GM19351 (cell line): Measurements from ENCODE around the gene CCL18.
"Not testable (repeated sequence)": the region's sequence is repeated elsewhere in the genome, so short reads cannot be mapped to it uniquely, and the experiment has no call there.

Experiments
- ATAC-seq: cut with Tn5 transposase; IDR thresholded peaks from one replicate; pipeline ENCODE4 v1.9.1; 2021; ENCODE audit warnings: mild to moderate bottlenecking, moderate library complexity; ENCODE audit not compliant: unreplicated experiment

The CCL18 gene

DNA sequence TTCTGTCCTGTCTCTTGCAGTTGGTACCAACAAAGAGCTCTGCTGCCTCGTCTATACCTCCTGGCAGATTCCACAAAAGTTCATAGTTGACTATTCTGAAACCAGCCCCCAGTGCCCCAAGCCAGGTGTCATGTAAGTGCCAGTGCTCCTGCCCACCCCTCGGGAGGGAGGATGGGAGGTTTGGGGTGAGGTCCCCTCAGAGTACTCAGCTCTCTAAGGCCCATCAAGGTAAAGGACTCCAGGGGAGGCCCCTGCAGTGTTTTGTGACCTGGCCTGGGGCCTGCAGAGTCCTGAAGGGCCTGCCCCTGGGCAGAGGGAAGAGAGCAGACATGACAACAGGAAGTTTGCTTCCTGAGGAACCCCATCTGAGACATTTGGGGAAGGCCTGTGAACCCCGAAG lies 6.4 kb downstream of the CCL18 start:
- no peak for ATAC-seq

DNA sequence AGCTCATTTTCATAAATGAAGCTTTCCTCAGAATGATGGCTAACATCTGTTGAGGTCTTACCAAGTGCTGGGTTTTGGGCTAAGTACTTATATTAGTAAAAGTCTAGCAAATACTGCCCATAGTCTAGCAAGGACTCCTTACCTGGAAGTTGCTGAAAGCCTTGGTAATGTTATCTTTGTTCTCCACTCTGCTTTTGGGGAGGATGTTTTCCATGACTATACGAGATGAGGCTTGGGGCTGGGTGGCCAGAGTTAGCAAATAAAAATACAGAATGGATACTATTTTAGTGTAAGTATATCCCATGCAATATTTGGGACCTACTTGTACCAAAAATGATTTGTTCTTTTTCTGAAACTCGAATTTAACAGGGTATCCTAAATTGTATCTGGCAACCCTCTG lies 7.7 kb downstream of the CCL18 start:
- no peak for ATAC-seq

DNA sequence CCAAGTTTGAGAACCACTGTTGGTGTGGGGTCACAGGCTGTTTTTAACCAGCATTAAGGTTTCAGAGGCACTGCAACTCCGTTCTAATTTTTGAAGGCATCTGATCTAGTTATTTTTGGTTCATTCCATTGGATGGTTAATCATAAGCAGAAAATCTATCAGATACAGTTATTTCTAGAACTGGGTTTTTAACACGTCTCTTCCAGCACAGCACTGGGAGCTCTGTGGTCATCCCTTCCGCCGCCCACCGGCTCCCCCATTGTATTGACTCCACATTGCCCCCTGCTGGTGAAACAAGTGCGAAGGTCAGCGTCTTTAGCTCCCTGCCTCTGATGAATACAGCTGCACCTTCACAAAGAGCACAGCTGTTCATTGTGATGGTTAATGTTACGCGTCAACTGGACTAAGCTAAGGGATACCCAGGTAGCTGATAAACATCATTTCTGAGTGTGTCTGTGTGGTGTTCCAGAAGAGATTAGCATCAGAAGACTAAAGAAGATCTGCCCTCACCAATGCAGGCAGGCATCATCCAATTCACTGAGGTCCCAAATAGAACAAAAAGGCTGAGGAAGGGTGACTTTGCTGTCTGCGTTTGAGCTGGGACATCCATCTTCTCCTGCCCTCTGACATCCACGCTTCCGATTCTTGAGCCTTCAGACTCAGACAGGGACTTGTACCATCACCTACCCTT lies 8.5 kb downstream of the CCL18 start:
- ATAC-seq: no peak

DNA sequence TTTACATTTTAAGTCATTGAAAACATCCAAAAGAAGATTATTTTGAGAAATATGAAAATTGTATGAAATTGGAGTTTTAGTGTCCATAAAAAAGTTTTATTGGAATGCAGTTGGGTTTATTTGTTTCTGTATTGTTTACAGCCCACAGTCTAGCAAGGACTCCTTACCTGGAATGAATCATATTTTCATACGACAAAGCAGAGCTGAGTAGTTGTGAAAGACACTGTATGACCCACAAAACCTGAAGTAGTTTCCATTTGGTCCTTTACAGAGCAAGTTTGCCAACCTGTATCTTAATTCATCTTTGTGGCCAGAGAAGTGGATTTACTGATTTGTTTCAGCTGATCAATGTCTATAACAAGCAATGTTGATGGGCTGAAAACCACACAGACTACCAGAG lies 10.3 kb downstream of the CCL18 start:
- no peak for ATAC-seq

DNA sequence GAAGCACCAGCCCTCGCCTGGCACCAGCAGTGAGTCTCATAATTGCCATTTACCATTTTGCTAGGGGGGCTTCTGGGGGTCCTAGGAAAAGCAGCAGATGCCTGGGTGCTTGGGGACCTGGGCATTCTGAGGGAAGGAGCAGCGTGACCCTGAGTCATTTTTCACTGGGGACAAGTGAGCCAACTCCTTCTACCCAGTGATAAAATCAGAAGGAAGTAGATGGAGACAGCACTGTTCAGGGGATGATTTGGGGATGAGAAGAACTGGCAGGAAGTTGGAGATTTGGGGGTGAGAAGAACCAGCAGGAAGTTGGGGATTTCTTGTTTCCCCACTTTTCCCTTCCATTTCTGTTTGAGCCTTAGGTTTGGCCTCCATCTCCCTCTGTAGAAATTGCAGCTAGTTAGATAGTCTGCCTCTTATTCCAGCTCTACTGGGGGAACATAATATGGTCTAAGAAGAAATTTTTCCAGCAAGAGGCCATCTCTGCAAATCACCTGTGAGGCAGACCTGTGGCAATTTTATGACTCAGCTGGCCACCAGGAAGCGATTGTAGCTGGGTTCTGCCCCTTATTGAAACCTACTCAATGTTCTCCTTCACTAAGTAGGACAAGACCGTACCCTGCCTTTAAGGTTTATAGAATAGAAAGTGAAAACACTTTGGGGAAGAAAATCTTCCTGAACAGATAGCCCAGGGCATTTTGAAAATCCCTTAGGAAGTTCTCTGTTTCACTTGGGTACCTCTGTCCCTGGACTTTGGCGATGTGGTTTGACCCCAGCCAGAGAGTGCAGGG lies 17.8 kb downstream of the CCL18 start:
- peak; percentile 61 for ATAC-seq

DNA sequence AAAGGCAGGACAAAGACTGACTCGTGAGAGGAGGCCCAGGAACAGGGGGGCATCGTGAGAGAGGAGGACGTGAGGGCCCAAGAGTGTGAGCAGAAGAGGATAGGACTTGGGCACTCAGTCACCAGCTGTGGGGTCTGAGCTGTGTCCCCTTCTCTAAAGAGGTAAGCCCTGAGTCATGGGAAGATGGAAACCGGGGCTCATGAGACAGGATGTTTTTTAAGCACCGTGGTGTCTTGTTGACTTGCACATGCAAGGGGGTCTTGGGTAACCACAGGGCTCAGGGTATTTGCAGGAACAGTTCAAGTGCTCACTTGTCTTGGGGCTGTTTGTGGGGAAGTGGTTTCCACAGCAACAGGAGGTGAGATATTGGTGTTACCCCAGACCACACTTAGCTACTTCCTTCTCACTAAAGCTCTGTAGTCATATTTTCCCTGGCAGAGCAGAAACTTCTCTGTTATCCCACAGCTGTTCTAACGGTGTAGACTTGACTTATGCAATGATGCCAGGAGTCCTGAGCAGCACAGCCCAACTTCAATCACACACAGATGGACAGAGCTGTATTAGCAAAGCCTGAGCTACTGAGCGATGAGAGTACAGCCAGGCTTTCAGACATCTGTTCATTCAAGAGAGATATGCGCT lies 18.5 kb downstream of the CCL18 start:
- peak; percentile 56 for ATAC-seq

DNA sequence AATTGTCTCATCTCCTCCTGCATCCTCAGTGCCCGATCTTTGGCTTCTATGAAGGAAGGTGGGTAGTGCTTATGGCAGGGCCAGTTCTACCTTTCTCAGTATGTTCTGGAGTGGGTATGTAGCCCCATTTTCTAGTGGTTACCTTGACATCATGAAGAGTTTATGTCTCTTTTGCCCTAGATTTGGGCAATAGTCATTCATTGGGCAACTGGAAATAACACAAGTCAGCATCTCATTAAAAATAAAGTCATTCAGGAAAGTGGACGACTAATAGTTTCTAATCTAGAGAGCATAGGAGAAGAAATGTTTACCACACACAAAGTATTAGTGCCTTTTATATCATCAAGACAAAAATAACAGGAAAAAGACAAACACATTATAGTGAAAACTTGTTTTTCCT lies 19.6 kb downstream of the CCL18 start:
- ATAC-seq: not testable (repeated sequence)

DNA sequence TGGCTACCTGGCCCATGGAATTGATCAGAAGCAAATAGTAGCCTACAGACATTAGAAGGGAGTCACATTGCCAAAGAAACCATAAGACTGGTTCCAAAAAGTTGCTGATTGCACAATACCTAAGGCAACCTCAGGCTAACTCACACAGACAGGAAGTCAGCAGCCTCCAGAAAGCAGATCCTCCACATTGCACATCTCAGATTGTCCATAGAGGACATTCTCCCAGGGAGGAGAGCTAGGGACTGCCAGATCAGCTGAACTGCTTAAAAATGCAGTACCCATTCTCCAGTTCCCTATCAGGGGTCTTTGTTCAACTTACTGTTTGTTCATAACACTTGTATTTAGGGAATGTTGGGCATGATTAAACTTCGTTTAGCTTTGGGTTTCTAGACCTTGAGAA lies 21.7 kb downstream of the CCL18 start:
- ATAC-seq: no peak

DNA sequence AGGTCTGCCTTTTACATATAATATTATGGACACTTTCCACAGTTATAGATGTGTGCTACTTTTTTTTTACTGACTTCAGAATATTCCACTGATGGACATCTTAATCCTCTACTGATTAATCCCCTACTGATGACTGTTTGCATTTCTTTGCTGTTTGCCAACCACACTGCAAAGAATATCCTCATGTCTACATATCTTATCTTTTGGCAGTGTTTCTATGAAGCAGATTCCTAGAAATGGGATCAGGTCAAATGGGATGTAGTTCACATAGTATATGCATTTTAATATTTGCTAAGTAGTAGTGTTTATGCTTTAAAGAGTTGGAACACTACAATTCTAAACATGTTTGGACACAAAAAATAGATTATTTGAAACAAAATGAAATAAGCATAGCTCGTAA lies 22.7 kb downstream of the CCL18 start:
- ATAC-seq: no peak

DNA sequence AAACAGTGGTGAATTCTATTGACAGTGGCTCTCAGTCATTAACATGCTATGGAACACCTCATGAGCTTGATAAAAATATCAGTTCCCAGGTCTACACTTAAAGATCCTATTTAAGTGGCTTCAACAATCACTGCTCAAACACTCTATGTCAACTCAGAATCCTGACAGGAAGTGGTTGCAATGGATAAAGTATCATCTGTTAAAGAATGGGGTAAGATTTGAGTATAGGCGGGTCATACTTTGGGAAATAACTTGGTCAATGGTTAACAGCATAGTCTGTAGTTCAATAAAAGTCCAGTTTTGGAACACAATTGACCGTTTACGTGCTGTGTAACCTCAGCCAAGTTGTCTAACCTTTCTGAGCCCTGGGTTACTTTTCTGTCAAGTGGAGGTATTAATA lies 23.4 kb downstream of the CCL18 start:
- not testable (repeated sequence) for ATAC-seq

DNA sequence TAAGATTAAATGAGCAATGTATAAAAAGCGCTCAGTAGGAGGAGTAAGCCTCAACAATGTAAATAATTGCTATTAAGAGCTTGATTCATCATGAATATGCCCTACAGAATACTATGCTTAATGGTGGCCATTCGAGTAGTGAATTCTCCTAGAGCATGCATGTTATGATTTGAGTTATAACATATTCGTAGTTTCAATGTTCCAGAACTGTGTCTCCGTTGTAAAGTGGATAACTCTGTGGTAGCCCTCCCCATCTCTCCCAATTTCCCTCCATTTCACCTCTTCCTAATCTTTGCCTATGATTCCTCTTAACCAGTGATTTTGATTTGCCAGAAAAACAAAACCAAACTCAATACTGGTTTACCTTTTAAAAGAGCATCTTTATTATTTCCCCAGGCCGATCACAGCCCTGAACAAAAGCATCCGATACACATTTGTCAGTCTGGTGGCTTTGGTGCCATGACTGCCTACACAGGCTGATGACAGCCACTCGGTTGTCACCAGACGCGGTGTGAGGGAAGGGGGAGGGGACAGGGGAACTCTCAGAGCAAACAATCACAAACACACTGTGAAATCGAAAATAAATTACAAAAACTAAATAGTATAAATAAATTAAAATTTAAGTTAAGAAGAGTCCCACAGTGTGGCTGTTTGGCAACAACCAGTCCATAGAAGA lies 24.0 kb downstream of the CCL18 start:
- ATAC-seq: not testable (repeated sequence)

DNA sequence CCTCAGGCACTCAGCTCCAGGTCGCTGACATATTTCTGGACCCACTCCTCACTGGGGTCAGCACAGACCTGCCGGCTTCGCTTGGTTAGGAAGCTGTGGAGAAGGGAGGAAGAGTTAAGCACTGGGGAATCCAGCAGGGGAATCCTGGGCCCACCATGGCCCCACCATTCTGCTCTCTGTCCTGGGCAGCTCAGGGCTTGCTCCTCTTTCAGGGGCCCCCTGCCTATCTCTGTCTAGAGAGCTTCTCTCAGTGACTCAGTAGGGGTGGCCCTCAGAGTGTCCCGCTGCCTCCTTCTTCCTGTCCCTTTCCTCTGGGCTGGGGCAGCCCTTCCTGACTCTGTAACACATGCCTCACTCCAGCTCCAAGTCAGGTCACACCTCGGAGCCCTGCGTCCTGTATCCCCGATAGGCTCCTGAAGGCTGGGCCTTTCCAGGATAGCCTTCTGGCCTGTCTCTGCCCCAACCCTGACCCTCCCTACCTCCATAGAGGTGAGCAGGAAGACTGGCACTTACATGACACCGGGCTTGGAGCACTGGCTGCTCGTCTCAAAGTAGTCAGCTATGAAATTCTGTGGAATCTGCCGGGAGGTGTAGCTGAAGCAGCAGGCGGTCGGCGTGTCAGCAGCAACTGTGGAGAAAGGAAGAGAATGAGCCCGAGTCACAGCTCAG lies 24.7 kb downstream of the CCL18 start:
- no peak for ATAC-seq

DNA sequence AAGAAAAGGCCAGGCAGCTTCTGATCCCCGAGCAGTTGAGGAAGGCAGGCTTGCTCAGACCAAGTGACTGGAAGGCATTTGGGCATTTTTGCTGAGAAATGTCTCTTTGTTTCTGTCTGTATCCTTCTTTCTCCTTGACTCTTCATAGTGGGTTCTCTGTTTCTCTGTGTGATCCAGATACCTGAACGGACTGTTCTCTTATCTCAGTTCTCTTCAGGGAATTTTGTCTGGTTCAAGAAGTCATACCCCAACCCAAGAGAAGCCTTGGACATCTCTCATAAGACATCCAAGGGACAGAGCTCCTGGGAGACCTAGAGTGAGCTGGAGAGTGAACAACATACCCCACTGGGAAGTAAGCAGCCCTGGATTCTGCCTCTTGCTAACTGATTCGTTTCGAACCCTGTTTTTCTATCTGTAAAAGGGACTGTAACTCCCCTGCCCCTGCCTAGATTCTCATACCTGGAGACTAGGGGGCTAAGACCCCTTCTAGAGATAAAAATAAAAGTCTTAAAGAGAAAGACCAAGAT lies 25.3 kb downstream of the CCL18 start:
- ATAC-seq: no peak

DNA sequence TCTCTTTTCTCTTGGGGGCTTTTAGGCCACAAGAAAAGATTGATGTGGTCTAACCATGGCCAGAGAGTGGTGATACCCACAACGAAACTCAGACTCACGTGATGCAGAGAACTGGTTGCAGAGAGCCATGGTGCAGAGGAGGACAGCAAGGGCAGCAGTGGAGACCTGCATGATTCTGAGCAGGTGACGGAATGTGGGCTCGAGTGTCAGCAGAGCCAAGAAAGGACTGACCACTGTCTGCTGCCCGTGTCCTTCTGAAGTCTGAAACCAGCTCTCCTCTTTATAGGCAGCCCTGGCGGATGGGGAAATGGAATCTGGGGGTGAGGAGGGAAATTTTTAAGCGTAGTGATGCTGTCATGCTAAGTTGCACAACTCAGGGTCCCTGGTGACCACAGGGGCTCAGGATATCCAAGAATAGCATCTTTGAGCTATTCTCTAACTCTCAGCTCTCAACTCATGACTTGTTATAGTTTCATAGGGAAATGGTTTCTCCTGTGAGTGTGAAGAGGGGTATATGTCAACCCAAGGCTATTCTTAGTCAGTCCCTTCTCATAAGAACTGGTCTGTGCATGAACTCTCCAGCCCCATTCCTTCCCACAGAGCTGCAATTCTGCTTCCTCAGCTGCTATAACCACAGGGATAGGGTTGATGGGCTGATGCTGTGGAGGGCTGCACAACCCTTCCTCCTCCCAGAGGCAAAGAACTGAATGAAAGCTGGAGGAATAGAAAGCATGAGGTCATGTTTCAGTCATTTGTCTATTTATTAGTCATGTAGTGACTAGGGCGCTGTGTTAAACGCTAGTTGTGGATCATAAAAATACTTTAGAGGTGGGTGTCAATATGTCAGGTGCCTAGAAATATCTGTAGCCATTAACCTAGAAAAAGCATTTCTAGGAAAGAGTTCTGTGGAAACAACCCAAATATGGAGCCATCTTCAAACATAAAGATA lies 26.1 kb downstream of the CCL18 start, which contains the start of gene CCL3:
CCL3 (minus strand) TSS at position 256 of the 949 bp plus-strand sequence; CDS start at position 171, 85 bp downstream.
- peak; percentile 71 for ATAC-seq

DNA sequence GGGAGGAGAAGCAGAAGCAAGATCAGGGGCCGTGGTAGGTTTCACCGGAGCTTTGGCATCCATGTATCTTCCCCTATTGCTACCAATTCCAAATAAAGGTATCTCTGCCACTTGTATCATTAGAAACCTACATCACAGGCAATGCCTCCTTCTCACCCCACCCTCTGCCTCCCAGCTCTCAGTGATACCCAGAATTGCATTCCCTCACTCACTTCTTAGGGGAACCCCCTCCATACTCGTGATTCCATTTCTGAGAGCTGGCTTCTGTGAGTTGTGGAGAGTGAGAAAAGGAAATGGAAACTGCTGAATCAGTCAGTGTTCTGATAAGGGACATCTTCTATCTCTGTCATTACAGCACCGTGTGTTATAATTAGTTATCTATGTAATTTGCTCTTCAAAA lies 28.2 kb downstream of the CCL18 start:
- ATAC-seq: no peak

DNA sequence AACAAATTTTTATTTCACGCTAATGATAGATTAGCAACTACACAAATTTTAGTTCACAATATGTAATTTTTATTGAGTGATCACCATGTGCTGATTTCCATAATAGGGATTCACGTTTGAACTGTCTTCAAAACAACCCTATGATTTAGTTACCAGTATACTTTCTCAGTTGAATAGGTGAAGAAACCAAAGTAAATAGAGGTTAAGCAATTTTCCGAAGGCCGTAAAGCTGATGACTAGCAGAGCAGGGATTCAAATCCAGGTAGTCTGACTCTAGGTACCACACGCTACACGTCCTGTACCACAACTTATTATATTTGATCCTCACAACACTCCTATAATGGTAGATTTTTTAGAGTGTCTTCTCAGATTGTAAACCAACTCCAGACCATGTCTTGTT lies 28.6 kb downstream of the CCL18 start:
- ATAC-seq: not testable (repeated sequence)

DNA sequence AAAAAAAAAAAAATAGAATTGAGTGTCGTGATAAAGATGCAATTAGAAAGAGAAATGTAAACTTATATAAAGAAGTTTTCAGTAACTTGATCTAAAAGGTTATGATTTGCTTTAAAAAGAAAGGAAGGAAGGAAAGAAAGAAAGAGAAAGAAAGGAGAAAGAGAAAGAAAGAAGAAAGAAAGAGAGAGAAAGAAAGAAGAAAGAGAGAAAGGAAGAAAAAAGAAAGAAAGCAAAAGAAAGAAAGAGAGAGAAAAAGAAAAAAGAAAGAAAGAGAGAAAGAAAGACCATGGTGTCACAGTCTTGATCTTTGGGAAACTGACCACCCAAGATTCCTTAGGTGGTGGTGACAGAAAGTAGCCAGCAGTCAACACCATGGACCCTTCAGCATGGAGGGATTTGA lies 30.2 kb downstream of the CCL18 start:
- no peak for ATAC-seq

DNA sequence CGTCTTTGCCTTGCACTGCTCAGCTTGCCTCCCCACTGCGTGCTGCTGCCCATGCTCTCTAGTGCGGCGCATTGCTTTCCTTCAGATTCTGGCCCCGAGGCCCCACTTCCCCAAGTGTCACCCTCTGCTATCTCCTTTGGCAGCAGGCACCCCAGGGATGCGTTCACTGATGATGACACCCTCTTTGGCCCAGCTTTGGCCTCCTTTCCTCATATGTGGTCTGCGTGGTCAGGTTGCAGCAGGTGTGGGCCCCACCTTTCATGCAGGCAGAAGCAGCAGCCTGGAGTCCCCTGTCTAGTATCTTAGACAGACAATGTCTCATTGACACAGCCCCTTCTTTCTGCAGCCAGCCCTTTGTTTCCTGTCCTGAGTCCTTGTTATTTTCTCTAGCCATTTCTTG lies 30.7 kb downstream of the CCL18 start:
- no peak for ATAC-seq

DNA sequence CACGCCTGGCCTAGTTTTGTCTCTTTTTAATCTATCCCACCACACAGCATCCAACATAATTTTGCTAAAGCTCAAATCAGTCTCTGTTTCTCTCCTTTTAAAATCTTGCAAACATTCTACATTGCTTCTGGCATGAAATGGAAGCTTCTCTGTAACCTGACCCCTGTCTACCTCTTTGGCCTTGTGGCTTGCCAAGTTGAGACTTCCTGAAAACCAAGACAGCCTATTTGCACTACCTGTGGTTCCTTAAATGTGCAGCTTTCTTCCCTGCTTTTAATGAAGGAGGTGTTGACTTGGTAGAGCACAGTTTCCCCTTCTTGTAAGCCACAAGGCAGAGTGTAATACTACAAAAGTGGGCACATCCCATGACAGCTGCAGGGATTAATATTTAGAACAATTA lies 31.9 kb downstream of the CCL18 start:
- ATAC-seq: no peak
